GM19099 (cell line): ENCODE measurements around the gene CFAP97.
A peak's percentile ranks its signal among the peaks of the same experiment; 100 is the strongest.

Experiments used
- POLR2A ChIP-seq: IDR thresholded peaks from 3 replicates; pipeline ENCODE4 v1.6.1; 2011; ENCODE audit warnings: low read depth; ENCODE audit not compliant: insufficient read length; ENCODE audit errors: extremely low read depth

CFAP97 gene

DNA sequence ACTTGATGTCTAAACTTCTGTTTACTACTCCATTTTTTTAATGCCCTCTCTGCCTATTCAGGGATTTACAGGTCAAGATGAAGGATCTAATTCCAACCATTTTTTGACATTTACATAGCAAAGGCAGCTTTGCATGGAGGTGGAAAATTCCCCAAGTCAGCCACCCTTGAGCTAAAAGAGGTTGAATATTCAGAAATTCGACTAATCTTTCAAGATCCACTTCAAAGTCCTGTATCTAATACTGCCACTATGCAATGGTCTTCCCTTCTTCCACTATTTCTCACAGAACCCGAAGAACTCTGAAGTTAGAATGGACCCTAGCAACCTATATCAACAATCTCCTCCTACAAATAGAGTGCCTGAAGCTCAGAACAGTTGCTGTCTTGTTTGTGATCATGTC, 21.6 kb downstream of the CFAP97 start:
- TF ChIP-seq POLR2A: no peak

DNA sequence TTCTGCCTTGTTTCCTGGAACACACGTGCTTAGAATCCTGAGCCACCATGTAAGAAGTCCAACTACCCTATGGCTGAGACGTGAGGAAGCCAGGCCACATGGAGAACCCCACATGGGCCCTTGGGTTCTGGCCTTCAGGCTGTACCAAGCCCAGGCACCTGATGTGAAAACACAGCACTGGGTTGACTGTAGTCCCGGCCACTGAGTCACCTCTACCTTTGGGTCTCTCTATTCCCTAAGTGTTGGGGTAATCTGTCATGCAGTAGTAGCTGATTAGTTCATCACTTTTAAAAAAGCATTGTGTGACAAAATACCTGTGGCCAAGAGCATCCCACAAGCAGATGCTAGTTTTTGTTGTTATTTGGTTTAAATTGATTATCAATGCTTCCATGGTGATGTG, 24.3 kb downstream of the CFAP97 start:
- no peak for TF ChIP-seq POLR2A

DNA sequence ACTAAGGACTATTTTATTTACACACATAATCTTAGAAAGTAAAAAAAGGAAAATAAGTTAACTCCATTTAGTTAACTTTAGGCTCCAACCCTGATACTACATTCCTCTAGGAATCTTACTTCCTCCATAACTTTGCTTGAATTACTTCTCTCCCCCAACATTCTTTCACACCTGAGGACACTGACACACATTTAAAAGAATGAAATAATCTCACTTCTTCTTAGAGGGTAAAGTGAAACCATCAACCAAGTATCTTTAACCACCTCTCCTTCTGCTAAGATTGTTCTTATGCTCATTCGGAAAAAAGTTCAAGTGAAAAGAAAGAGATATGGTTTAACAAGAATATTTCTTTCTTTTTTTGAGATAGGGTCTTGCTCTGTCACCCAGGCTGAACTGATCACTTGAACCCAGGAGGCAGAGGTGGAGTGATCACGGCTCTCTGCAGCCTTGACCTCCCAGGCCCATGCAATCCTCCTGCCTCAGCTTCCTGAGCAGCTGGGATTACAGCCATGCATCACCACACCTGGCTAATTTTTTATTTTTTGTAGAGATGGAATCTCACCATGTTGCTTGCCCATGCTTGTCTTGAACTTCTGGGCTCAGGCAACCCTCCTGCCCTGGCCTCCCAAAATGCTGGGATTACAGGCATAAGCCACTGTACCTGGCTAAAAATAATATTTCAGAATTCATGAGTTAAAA, 32.3 kb downstream of the CFAP97 start:
- TF ChIP-seq POLR2A: no peak

DNA sequence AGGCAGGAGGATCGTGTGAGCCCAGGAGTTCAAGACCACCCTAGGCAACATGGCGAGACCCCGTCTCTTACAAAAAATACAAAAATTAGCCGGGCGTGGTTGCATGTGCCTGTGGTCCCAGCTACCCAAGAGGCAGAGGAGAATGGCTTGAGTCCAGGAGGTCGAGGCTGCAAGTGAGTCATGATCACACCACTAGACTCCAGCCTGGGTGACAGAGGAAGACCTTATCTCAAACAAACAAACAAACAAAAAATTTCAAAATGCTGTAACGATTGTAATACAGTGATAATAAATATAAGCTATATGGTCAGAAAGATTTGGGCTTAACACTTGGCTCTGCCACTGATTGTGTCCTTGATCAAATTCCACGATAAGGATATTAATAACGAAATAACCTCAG, 36.6 kb downstream of the CFAP97 start:
- TF ChIP-seq POLR2A: no peak

DNA sequence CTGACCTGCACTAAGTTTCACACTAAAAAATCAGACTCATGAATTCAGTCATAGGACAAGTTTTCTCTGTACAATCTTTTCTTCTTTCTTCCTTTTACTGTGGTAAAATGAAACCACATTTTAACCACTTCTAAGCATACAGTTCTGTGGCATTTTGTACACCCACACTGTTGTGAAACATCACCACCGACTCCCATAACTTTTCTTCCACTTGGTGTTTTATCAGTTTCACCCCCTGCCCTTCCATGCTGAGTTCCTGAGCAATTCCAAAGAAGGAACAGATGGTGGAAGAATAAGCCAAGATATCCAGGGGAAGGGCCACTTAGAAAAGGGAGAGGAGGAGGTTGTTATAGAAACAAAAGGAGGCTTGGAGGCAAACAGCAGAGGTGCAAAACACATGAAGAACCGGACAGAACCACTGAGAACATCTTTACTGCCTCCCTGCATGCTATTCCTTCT, 38.2 kb downstream of the CFAP97 start:
- no peak for TF ChIP-seq POLR2A

DNA sequence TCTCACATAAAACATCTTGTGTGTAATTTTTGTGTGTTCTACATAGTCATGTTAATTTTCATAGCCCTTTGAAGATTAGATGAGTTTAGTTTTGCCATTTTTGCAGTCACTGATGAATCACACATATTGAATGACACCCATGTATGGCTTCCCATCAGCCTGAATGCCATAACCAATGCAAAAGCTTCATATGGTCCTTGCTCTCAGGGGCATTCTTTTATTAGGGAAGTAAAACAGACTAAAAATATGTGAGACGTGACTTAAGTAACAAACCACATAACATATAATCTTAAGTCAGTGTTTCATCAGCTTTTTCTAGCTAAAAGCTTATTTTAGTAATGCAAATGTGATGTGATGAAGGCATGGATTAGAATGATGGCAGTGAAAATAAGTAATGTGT, 52.5 kb downstream of the CFAP97 start:
- TF ChIP-seq POLR2A: no peak

DNA sequence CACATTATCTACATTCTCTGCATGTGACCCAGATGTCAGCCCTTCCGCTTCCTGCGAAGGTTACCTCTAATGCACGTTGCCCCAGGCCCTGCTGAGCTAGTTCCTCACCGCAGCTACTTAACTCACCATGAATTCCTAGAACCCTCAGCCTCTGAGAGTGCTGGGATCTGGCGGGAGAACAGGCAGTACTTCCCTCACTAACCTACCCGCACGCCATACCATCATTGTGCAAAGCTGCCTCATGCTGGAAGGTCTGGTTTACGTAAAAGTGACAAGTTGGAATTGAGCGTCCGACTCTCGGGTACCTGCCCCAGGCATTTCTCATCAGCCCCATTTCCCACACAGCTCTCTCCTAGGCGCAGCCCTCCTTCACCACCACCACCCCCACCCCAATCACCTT, 54.4 kb downstream of the CFAP97 start:
- no peak for TF ChIP-seq POLR2A

DNA sequence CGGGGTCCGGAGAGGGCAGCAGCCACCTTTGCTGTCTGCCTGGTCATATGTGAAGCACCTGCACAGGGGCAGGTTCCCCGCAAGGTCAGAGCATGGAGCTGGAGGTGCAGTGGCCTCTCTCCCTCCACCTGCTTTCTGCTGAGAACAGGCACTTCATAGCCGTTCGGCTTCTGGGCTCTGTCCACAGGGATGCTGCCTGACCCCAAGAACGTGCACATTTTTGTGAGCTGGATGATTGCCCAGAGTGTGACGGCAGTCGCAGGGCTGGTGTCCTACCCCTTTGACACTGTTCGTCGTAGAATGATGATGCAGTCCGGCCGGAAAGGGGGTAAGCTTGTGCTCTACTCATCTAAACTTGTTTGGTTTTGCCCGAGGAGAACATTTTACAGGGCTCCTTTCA, 58.2 kb downstream of the CFAP97 start:
- no peak for TF ChIP-seq POLR2A

DNA sequence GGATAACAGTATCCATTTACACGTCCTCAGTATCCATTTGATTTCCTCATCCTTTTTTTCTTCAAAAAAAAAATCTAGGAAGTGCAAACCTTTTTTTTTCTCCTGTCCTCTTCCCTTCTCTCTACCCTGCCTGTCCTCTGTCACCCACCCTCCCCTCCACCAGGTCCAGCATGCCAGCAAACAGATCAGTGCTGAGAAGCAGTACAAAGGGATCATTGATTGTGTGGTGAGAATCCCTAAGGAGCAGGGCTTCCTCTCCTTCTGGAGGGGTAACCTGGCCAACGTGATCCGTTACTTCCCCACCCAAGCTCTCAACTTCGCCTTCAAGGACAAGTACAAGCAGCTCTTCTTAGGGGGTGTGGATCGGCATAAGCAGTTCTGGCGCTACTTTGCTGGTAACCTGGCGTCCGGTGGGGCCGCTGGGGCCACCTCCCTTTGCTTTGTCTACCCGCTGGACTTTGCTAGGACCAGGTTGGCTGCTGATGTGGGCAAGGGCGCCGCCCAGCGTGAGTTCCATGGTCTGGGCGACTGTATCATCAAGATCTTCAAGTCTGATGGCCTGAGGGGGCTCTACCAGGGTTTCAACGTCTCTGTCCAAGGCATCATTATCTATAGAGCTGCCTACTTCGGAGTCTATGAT, 59.1 kb downstream of the CFAP97 start:
- TF ChIP-seq POLR2A: no peak

DNA sequence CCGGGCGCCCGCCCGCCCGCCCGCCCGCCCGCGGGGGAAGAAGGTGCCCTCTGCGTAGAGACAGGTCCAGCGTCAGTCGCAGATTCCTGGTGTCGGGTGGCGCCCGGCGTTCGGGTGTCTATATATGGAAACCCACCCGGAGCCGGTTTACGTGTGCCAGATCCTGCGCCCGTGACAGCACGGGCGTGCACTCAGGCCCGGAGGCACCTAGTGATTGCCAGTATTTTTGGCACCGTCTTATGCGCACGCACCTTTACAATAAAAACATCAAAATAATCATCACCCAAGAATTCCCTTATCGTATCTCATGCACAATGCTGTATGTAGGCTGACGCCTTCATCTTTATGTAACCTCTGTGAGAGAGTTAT, 60.2 kb downstream of the CFAP97 start:
- no peak for TF ChIP-seq POLR2A

DNA sequence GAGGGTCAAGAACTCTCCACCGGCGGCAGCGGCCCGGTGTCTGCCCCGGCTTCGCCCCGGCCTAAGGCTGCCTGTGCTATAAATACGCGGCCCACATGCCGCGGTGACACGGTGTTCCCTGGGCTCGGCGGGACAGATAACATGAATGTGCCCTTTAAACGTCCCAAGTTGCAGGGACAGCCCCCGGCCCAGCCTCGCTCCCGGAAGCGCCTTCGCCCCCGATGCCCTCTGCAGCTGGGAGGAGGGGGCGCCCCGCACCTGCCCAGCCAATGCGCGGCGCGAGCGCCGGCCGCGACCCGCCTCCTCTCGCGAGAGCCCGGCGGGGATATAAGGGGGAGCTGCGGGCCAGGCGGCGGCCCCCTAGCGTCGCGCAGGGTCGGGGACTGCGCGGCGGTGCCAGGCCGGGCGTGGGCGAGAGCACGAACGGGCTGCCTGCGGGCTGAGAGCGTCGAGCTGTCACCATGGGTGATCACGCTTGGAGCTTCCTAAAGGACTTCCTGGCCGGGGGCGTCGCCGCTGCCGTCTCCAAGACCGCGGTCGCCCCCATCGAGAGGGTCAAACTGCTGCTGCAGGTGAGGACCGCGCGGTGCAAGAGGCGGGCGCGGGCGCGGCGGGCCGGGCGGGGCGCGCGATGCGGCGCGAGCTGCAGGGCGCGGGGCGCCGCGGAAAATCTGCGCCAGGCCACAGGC, 60.7 kb downstream of the CFAP97 start, which contains the start of gene SLC25A4:
Gene SLC25A4, plus strand, starts transcription at position 355 of the 689 bp plus-strand sequence. Its CDS starts 107 bp downstream, at position 462.
- peak; percentile 99 for TF ChIP-seq POLR2A

DNA sequence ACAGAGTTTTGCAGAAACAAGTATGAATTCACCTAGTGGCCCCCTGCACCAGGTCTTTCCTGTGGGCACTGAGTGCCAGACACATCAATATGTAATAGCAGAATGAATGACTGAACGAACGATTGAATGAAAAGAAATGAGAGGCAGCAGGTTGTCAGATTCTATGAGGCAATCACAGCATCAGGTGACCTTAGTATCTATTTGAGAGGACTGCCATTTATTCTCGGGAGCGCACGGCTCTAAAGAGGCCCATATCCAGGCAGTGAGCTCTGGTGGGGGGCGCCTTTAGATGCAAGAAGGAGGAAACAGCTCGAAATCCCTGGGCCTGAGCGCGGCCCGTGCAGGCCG, 61.3 kb downstream of the CFAP97 start:
- TF ChIP-seq POLR2A: no peak

DNA sequence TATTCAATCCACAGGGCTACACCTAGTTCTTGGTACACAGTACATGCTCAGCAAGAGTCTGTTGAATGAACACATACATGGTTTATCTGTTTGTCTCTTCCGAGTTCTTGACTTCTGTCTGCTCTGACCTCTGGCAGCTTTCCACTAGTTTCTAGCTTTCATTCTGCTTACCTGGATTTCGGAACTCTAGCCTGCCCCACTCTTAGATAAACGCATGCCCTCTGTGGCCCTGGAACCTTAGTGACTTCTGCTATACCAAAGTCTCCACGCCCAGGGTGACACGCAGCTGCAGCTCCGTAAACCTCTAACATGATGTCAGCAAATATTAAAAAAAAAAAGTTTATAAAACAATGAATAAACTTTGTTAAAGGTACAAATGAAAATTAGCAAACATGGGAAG, 62.0 kb downstream of the CFAP97 start:
- TF ChIP-seq POLR2A: no peak

DNA sequence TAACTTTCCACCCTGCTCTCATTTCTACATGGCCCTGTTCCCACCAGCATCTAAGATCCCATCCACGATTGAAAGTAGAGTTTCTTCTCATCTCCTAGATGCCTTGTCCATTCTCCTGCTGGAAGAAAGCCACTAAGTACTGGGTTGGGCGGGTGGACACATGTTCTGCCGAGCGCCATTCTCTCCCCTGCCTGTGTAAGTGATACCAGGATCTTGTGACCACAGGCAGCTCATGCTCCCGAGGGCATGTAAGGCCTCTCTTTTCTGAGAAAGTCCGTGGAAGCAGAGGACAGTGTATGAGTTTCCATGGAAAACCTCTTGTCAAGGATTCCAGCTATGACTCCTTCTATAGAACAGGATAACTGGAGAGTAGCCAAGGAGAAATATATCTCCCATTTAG, 64.1 kb downstream of the CFAP97 start:
- TF ChIP-seq POLR2A: no peak

DNA sequence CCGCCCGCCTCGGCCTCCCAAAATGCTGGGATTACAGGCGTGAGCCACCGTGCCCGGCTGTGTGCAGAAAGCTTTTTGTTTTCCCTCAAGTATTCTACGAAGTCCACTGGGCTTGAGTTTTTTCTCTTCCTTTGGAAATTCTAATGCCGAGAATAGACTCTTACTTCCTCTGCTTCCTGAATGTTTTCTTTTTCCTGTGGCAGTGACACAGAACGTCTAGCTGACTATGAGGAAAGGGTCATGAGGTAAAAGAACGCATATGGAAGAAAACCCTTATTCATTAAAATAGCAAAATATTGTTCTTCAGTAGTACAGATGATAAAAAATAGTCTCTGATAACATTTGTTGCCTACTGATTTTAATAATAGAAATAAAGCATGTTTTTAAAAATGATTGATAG, 65.6 kb downstream of the CFAP97 start:
- no peak for TF ChIP-seq POLR2A
